Measurements from ENCODE around the gene TMED10.
"Not testable (repeated sequence)": the region's sequence is repeated elsewhere in the genome, so short reads cannot be mapped to it uniquely, and the experiment has no call there.

The TMED10 gene

DNA sequence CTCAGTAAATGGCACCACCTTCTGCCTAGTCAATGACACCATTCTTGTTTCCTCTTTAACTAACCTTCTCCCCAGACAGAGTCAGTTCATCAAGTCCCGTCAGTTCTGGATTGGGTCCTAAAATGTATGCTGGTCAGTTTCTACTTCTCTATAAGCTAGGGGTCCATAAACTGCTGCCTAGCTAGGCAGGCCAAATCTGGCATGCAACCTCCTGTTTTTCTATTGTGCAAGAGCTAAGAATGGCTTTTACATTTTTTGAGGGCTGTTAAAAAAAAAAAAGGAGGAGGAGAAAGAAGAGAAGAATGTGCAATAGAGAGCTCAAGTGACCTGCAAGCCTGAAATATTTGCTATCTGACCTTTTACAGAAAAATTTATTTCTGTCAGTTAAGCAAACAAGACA, 6.4 kb upstream of the TMED10 start:
- TF ChIP-seq, protein P1, sequence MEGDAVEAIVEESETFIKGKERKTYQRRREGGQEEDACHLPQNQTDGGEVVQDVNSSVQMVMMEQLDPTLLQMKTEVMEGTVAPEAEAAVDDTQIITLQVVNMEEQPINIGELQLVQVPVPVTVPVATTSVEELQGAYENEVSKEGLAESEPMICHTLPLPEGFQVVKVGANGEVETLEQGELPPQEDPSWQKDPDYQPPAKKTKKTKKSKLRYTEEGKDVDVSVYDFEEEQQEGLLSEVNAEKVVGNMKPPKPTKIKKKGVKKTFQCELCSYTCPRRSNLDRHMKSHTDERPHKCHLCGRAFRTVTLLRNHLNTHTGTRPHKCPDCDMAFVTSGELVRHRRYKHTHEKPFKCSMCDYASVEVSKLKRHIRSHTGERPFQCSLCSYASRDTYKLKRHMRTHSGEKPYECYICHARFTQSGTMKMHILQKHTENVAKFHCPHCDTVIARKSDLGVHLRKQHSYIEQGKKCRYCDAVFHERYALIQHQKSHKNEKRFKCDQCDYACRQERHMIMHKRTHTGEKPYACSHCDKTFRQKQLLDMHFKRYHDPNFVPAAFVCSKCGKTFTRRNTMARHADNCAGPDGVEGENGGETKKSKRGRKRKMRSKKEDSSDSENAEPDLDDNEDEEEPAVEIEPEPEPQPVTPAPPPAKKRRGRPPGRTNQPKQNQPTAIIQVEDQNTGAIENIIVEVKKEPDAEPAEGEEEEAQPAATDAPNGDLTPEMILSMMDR (IDR thresholded peaks at IDR 0.05), result no peak
- peak overlapping the region; percentile 63 for H3K27ac ChIP-seq

GRCh38 chr14:75182163-75182562, 5.8 kb upstream of the TMED10 start:
- H3K9me3 ChIP-seq; H3K36me3 ChIP-seq; H3K4me3 ChIP-seq (ENCODE audit: low read depth in 1 of 2, low read length in 1 of 2); H3K27me3 ChIP-seq: not testable (repeated sequence)
- peak overlapping the region; percentile 63 for H3K27ac ChIP-seq
- H3K4me1 ChIP-seq (ENCODE audit: control insufficient read depth in 1 of 2, insufficient read depth in 1 of 2, low read depth in 1 of 2, low read length in 1 of 2), result peaks cover 37 to 39% of the 10 kb centered on the region in 2 experiments

More for the DNA sequence above, 6.4 kb upstream of the TMED10 start:
- H3K4me3 ChIP-seq (ENCODE audit: low read depth in 1 of 2, low read length in 1 of 2), result no peak overlapping the region
- H3K27me3 ChIP-seq, result no peaks in the 10 kb centered on the region
- peaks cover 39 to 42% of the 10 kb centered on the region in 2 experiments for H3K4me1 ChIP-seq (ENCODE audit: control insufficient read depth in 1 of 2, insufficient read depth in 1 of 2, low read depth in 1 of 2, low read length in 1 of 2)
- H3K36me3 ChIP-seq, result no peaks in the 10 kb centered on the region
- no peaks in the 10 kb centered on the region for H3K9me3 ChIP-seq

- Histone ChIP-seq H3K27me3 (no peaks in the 10 kb centered on the region), H3K27ac (peak overlapping the region; percentile 44), H3K4me3 (ENCODE audit: low read depth in 1 of 2, low read length in 1 of 2) (no peak overlapping the region), H3K4me1 (ENCODE audit: control insufficient read depth in 1 of 2, insufficient read depth in 1 of 2, low read depth in 1 of 2, low read length in 1 of 2) (peaks cover 41 to 44% of the 10 kb centered on the region in 2 experiments), H3K9me3 (no peaks in the 10 kb centered on the region), H3K36me3 (no peaks in the 10 kb centered on the region)
- TF ChIP-seq, protein P1 (IDR thresholded peaks at IDR 0.05), result no peak
Measured at GRCh38 chr14:75181293-75182062, 5.1 kb upstream of the TMED10 start.

- no peaks in the 10 kb centered on the region for H3K36me3 ChIP-seq
- TF ChIP-seq, protein P1 (IDR thresholded peaks at IDR 0.05), result no peak
- no peaks in the 10 kb centered on the region for H3K27me3 ChIP-seq
- H3K4me3 ChIP-seq (ENCODE audit: low read depth in 1 of 2, low read length in 1 of 2), result peak overlapping the region; percentile 74 to 98
- peaks cover 36 to 40% of the 10 kb centered on the region in 2 experiments for H3K4me1 ChIP-seq (ENCODE audit: control insufficient read depth in 1 of 2, insufficient read depth in 1 of 2, low read depth in 1 of 2, low read length in 1 of 2)
- H3K27ac ChIP-seq, result peak overlapping the region; percentile 97
- H3K9me3 ChIP-seq, result no peaks in the 10 kb centered on the region
Measured at GRCh38 chr14:75175677-75176141, 703 bp downstream of the TMED10 start.

GRCh38 chr14:75174066-75174465, 2.3 kb downstream of the TMED10 start:
- H3K4me3 ChIP-seq (ENCODE audit: low read depth in 1 of 2, low read length in 1 of 2), result no peak overlapping the region
- no peaks in the 10 kb centered on the region for H3K36me3 ChIP-seq
- TF ChIP-seq, protein P1 (IDR thresholded peaks at IDR 0.05), result no peak
- peaks cover 33 to 39% of the 10 kb centered on the region in 2 experiments for H3K4me1 ChIP-seq (ENCODE audit: control insufficient read depth in 1 of 2, insufficient read depth in 1 of 2, low read depth in 1 of 2, low read length in 1 of 2)
- H3K9me3 ChIP-seq, result no peaks in the 10 kb centered on the region
- H3K27ac ChIP-seq, result peak overlapping the region; percentile 32
- no peaks in the 10 kb centered on the region for H3K27me3 ChIP-seq

- Histone ChIP-seq H3K27ac (peak overlapping the region; percentile 69), H3K4me1 (ENCODE audit: control insufficient read depth in 1 of 2, insufficient read depth in 1 of 2, low read depth in 1 of 2, low read length in 1 of 2) (peaks cover 31 to 35% of the 10 kb centered on the region in 2 experiments), H3K9me3 (no peaks in the 10 kb centered on the region), H3K36me3 (no peaks in the 10 kb centered on the region), H3K4me3 (ENCODE audit: low read depth in 1 of 2, low read length in 1 of 2) (no peak overlapping the region), H3K27me3 (no peaks in the 10 kb centered on the region)
- TF ChIP-seq, protein P1 (IDR thresholded peaks at IDR 0.05), result no peak
Measured at GRCh38 chr14:75170772-75171171, 5.6 kb downstream of the TMED10 start.
